Right atrium auricular region (tissue), 2 donors: Measurements from ENCODE around the gene CPED1. TPM values are rescaled to one million over a fixed set of nuclear protein-coding genes. Genes with fewer than 3 reads are reported as not detected.
A peak's percentile ranks its signal among the peaks of the same experiment; 100 is the strongest.
"Not testable (repeated sequence)": the region's sequence is repeated elsewhere in the genome, so short reads cannot be mapped to it uniquely, and the experiment has no call there.

ENCODE experiments used
- DNase-seq: peaks from one replicate; pipeline ENCODE4 v3.0.0-alpha.2; 2019; ENCODE audit warnings: low spot score
- H3K27ac ChIP-seq, 2 donors: fragments of 200-600 bp; sonication (generic); 1 replicate in 1 of 2; 2 replicates in 1 of 2; pipeline ENCODE4 v1.5.1; 2016 to 2019
- H3K27me3 ChIP-seq, 2 donors: fragments of 200-600 bp; sonication (generic); one replicate each; pipeline versions ENCODE4 v1.5.1 to v1.6.0; 2017 to 2019
- H3K36me3 ChIP-seq: fragments of 200-600 bp; sonication (generic); one replicate; pipeline ENCODE4 v1.5.1; 2016
- H3K4me1 ChIP-seq, 2 donors: fragments of 200-600 bp; sonication (generic); one replicate each; pipeline versions ENCODE4 v1.5.1 to v1.6.0; 2017 to 2019
- H3K4me3 ChIP-seq, 2 donors: fragments of 200-600 bp; sonication (generic); 1 replicate in 1 of 2; 2 replicates in 1 of 2; pipeline ENCODE4 v1.5.1; 2017 to 2019; ENCODE audit warnings: mild to moderate bottlenecking in 1 of 2, moderate library complexity in 1 of 2
- H3K9me3 ChIP-seq, 2 donors: fragments of 200-600 bp; sonication (generic); one replicate each; pipeline ENCODE4 v1.5.1; 2019
- CTCF ChIP-seq, 2 donors: fragments of 200-600 bp; sonication (generic); IDR thresholded peaks; one replicate each; pipeline ENCODE4 v1.5.1; 2019; ENCODE audit warnings: antibody characterized with exemption in 2 of 2
- total RNA-seq, 2 donors: library from RNA; depleted of rRNA; stranded (reverse); fragments of >200 nt; gene quantifications; one replicate each; pipeline ENCODE4 v1.1.0, GENCODE V29; 2016

Gene CPED1
- total RNA-seq, 2 donors from 2014 or later, result 13.8 to 19.0 TPM

GRCh38 chr7:121002757-121003200 is 14.3 kb downstream of the CPED1 start:
- Histone ChIP-seq H3K27ac (peak overlapping the region in 1 of 2 donors; percentile 26), H3K9me3 (no peaks in the 10 kb centered on the region), H3K36me3 (no peaks in the 10 kb centered on the region), H3K27me3 (no peaks in the 10 kb centered on the region), H3K4me3 (no peak overlapping the region), H3K4me1 (peaks cover 0 to 46% of the 10 kb centered on the region in 2 donors)
- no peak for DNase-seq
- no peak for TF ChIP-seq CTCF (IDR thresholded peaks at IDR 0.05)

- Histone ChIP-seq H3K27ac (no peak overlapping the region), H3K4me1 (peaks cover 0 to 46% of the 10 kb centered on the region in 2 donors)
Observed at GRCh38 chr7:121003986-121004685, 15.6 kb downstream of the CPED1 start.

GRCh38 chr7:121005058-121005457 is 16.5 kb downstream of the CPED1 start:
- not testable (repeated sequence) for H3K9me3 ChIP-seq, H3K27me3 ChIP-seq, DNase-seq, H3K36me3 ChIP-seq, H3K27ac ChIP-seq, H3K4me3 ChIP-seq
- peaks cover 0 to 39% of the 10 kb centered on the region in 2 donors for H3K4me1 ChIP-seq

More at GRCh38 chr7:121003986-121004685, 15.6 kb downstream of the CPED1 start:
- Histone ChIP-seq H3K9me3 (no peaks in the 10 kb centered on the region), H3K27me3 (no peaks in the 10 kb centered on the region), H3K4me3 (no peak overlapping the region), H3K36me3 (no peaks in the 10 kb centered on the region)
- TF ChIP-seq CTCF (IDR thresholded peaks at IDR 0.05), result no peak
- no peak for DNase-seq

GRCh38 chr7:121005996-121006584 is 17.6 kb downstream of the CPED1 start:
- H3K9me3 ChIP-seq, result no peaks in the 10 kb centered on the region
- no peaks in the 10 kb centered on the region for H3K27me3 ChIP-seq
- peaks cover 0 to 29% of the 10 kb centered on the region in 2 donors for H3K4me1 ChIP-seq
- no peak for TF ChIP-seq CTCF (IDR thresholded peaks at IDR 0.05)
- H3K4me3 ChIP-seq, result no peak overlapping the region
- H3K36me3 ChIP-seq, result no peaks in the 10 kb centered on the region
- no peak overlapping the region for H3K27ac ChIP-seq
- no peak for DNase-seq

- Histone ChIP-seq H3K36me3 (no peaks in the 10 kb centered on the region), H3K27me3 (no peaks in the 10 kb centered on the region), H3K4me1 (peaks cover 0 to 22% of the 10 kb centered on the region in 2 donors), H3K27ac (no peak overlapping the region), H3K4me3 (no peak overlapping the region), H3K9me3 (no peaks in the 10 kb centered on the region)
- no peak for DNase-seq
- no peak for TF ChIP-seq CTCF (IDR thresholded peaks at IDR 0.05)
Observed at GRCh38 chr7:121006711-121007315, 18.3 kb downstream of the CPED1 start.

- H3K36me3 ChIP-seq, result no peaks in the 10 kb centered on the region
- H3K27me3 ChIP-seq, result no peaks in the 10 kb centered on the region
- no peak for TF ChIP-seq CTCF (IDR thresholded peaks at IDR 0.05)
- H3K4me3 ChIP-seq, result no peak overlapping the region
- H3K4me1 ChIP-seq, result peaks cover 0 to 21% of the 10 kb centered on the region in 2 donors
- no peaks in the 10 kb centered on the region for H3K9me3 ChIP-seq
- DNase-seq, result no peak
- no peak overlapping the region for H3K27ac ChIP-seq
Observed at GRCh38 chr7:121008816-121009215, 20.3 kb downstream of the CPED1 start.
